ENCODE measurements around the gene LDLRAD3. TPM values are rescaled to one million over a fixed set of nuclear protein-coding genes. Genes with fewer than 3 reads are reported as not detected.

LDLRAD3 gene
- polyA plus RNA-seq, 3 donors = 7.3 to 14.1 (median 10.4) TPM

DNA sequence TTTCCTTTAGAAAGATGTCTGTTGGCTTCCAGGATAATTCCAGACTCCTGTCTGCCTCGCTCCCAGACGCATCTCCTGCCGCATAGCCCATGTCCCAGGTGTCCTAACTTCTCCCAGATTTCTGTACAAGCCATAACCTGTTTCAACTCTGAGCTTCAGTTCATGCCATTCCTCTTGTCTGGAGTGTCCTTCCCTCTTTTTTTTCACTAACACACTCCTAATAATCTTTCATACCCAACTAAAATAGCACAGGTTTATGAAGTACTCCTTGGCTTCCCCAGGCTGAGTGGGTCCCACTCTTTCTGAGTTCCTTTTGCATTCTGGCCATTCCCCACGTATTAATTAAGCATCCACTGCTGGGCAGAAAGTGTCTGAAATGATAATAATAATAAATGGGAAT lies 123.0 kb downstream of the LDLRAD3 start:
- Histone ChIP-seq H4K20me1 (ENCODE audit: insufficient read depth, low read length) (no peaks in the 10 kb centered on the region), H3K27me3 (ENCODE audit: control insufficient read depth in 2 of 2, insufficient read depth in 2 of 2, low read length in 2 of 2) (no peaks in the 10 kb centered on the region), H3K9me3 (replicated peaks in 1 of 2; ENCODE audit: control insufficient read depth in 1 of 2, insufficient read depth in 1 of 2, low read length in 2 of 2) (peaks cover 5 to 8% of the 10 kb centered on the region in 2 donors), H3K4me3 (replicated peaks in 1 of 3; ENCODE audit: low read depth in 2 of 3, low read length in 3 of 3) (no peak overlapping the region), H3K4me2 (replicated peaks; ENCODE audit: extremely low read depth, low read length, poor library complexity, severe bottlenecking) (no peak overlapping the region), H3K79me2 (ENCODE audit: insufficient read depth, low read length) (no peaks in the 10 kb centered on the region), H2AFZ (ENCODE audit: insufficient read depth, low read depth, low read length, poor library complexity, severe bottlenecking) (no peak overlapping the region), H3K36me3 (replicated peaks in 1 of 2; ENCODE audit: control insufficient read depth in 1 of 2, insufficient read depth in 2 of 2, low read length in 2 of 2) (no peaks in the 10 kb centered on the region), H3K4me1 (ENCODE audit: control insufficient read depth in 1 of 2, insufficient read depth in 2 of 2, low read length in 2 of 2) (no peaks in the 10 kb centered on the region), H3K9ac (ENCODE audit: insufficient read depth, low read length, poor library complexity, severe bottlenecking) (no peak overlapping the region), H3K27ac (ENCODE audit: low read depth in 1 of 2, low read length in 2 of 2) (no peak overlapping the region)
- peaks cover 18% of the 10 kb centered on the region for H3K4me1 Mint-ChIP-seq
- peaks cover 4 to 18% of the 10 kb centered on the region in 2 donors for H3K36me3 Mint-ChIP-seq
- intact Hi-C loops (cut with micrococcal nuclease) = no loop called here
- H3K4me3 Mint-ChIP-seq = no peak overlapping the region
- 98% methylated on average over 3 of the region's 4 CpGs for WGBS (ENCODE audit: insufficient coverage)
- no peak overlapping the region for H3K27ac Mint-ChIP-seq
- TF ChIP-seq, protein P1, sequence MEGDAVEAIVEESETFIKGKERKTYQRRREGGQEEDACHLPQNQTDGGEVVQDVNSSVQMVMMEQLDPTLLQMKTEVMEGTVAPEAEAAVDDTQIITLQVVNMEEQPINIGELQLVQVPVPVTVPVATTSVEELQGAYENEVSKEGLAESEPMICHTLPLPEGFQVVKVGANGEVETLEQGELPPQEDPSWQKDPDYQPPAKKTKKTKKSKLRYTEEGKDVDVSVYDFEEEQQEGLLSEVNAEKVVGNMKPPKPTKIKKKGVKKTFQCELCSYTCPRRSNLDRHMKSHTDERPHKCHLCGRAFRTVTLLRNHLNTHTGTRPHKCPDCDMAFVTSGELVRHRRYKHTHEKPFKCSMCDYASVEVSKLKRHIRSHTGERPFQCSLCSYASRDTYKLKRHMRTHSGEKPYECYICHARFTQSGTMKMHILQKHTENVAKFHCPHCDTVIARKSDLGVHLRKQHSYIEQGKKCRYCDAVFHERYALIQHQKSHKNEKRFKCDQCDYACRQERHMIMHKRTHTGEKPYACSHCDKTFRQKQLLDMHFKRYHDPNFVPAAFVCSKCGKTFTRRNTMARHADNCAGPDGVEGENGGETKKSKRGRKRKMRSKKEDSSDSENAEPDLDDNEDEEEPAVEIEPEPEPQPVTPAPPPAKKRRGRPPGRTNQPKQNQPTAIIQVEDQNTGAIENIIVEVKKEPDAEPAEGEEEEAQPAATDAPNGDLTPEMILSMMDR (IDR thresholded peaks at IDR 0.05) = no peak
- no peak for DNase-seq
- H3K9me3 Mint-ChIP-seq = peaks cover 7 to 16% (median 9%) of the 10 kb centered on the region in 7 donors
- H3K27me3 Mint-ChIP-seq (ENCODE audit: low read depth in 3 of 3) = peaks cover 0 to 3% (median 0%) of the 10 kb centered on the region in 3 donors

DNA sequence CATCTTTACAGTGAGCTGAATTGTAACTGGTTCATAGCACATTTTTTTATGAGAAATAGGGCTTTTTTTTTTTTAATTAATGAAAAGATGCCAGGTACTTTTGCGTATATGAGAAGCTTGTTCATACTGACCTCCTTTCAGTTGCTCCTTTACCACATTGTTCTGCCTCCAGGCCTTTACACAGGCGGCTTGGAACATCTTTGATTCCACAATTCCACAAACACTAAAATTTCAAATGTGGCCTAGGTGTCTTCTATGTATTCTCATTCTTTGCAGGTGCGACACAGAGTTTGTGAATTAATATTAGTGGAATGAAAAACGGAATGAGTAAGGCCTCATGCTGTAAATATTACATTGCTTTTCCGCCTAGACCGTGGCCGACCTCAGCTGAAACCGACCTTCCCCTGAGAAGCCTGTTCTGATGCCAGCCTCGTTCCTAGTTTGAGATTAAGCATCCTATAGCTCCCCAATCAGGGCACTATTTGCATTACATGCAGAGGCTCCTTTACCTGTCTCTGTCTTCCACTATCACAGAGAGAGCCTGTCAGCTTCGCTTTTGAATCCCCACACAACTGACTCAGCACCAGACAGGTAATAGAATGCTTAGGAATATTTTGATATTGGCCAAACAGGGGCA lies 125.8 kb downstream of the LDLRAD3 start:
- peaks cover 0 to 7% (median 3%) of the 10 kb centered on the region in 3 donors for H3K27me3 Mint-ChIP-seq (ENCODE audit: low read depth in 3 of 3)
- 93% methylated on average over 6 of the region's 10 CpGs for WGBS (ENCODE audit: insufficient coverage)

More for the DNA sequence above, 125.8 kb downstream of the LDLRAD3 start:
- no peak overlapping the region for H2AFZ ChIP-seq (ENCODE audit: insufficient read depth, low read depth, low read length, poor library complexity, severe bottlenecking)
- Mint-ChIP-seq H3K27ac (no peak overlapping the region), H3K36me3 (peaks cover 7 to 19% of the 10 kb centered on the region in 2 donors), H3K9me3 (peaks cover 5 to 11% (median 7%) of the 10 kb centered on the region in 7 donors), H3K4me3 (no peak overlapping the region), H3K4me1 (peaks cover 9% of the 10 kb centered on the region)
- peaks cover 5 to 8% of the 10 kb centered on the region in 2 donors for H3K9me3 ChIP-seq (replicated peaks in 1 of 2; ENCODE audit: control insufficient read depth in 1 of 2, insufficient read depth in 1 of 2, low read length in 2 of 2)
- no peak overlapping the region for H3K27ac ChIP-seq (ENCODE audit: low read depth in 1 of 2, low read length in 2 of 2)
- no peak overlapping the region for H3K4me3 ChIP-seq (replicated peaks in 1 of 3; ENCODE audit: low read depth in 2 of 3, low read length in 3 of 3)
- H3K4me1 ChIP-seq (ENCODE audit: control insufficient read depth in 1 of 2, insufficient read depth in 2 of 2, low read length in 2 of 2) = no peaks in the 10 kb centered on the region
- H3K79me2 ChIP-seq (ENCODE audit: insufficient read depth, low read length) = no peaks in the 10 kb centered on the region
- DNase-seq = no peak
- H3K9ac ChIP-seq (ENCODE audit: insufficient read depth, low read length, poor library complexity, severe bottlenecking) = no peak overlapping the region
- intact Hi-C loops (cut with micrococcal nuclease) = no loop called here
- no peaks in the 10 kb centered on the region for H3K27me3 ChIP-seq (ENCODE audit: control insufficient read depth in 2 of 2, insufficient read depth in 2 of 2, low read length in 2 of 2)
- H3K4me2 ChIP-seq (replicated peaks; ENCODE audit: extremely low read depth, low read length, poor library complexity, severe bottlenecking) = no peak overlapping the region
- no peaks in the 10 kb centered on the region for H4K20me1 ChIP-seq (ENCODE audit: insufficient read depth, low read length)
- no peaks in the 10 kb centered on the region for H3K36me3 ChIP-seq (replicated peaks in 1 of 2; ENCODE audit: control insufficient read depth in 1 of 2, insufficient read depth in 2 of 2, low read length in 2 of 2)
- TF ChIP-seq, protein P1 (IDR thresholded peaks at IDR 0.05) = no peak
